Fibroblast of pulmonary artery (primary cell): ENCODE results near the gene NOS3.

Experiments used
- DNase-seq: peaks from one replicate; pipeline ENCODE4 v3.0.0-alpha.2; 2010; ENCODE audit warnings: low read depth
- H3K4me3 ChIP-seq: replicated peaks from 2 replicates; pipeline ENCODE4 v1.5.1; 2011; ENCODE audit warnings: low read depth, mild to moderate bottlenecking, control low read depth, low read length, moderate library complexity
- CTCF ChIP-seq: IDR thresholded peaks from 2 replicates; pipeline ENCODE4 v1.5.1; 2011; ENCODE audit warnings: mild to moderate bottlenecking, control low read depth, low read length, inconsistent platforms; ENCODE audit errors: missing control alignments

NOS3 gene

GRCh38 chr7:150966002-150966401, 24.8 kb upstream of the NOS3 start:
- no peak overlapping the region for H3K4me3 ChIP-seq

GRCh38 chr7:150967349-150967748, 23.5 kb upstream of the NOS3 start:
- TF ChIP-seq CTCF = no peak
- DNase-seq = no peak
- H3K4me3 ChIP-seq = no peak overlapping the region

More at GRCh38 chr7:150966002-150966401, 24.8 kb upstream of the NOS3 start:
- TF ChIP-seq CTCF = peak; percentile 14
- no peak for DNase-seq

- no peak overlapping the region for H3K4me3 ChIP-seq
- no peak for TF ChIP-seq CTCF
- no peak for DNase-seq
Observed at GRCh38 chr7:150968056-150968733, 22.6 kb upstream of the NOS3 start.

GRCh38 chr7:150968734-150969372, 22.0 kb upstream of the NOS3 start:
- DNase-seq = no peak
- TF ChIP-seq CTCF = no peak
- no peak overlapping the region for H3K4me3 ChIP-seq

GRCh38 chr7:150969475-150969874, 21.3 kb upstream of the NOS3 start:
- no peak for TF ChIP-seq CTCF
- H3K4me3 ChIP-seq = no peak overlapping the region
- no peak for DNase-seq

GRCh38 chr7:150970424-150970823, 20.4 kb upstream of the NOS3 start:
- DNase-seq = no peak
- TF ChIP-seq CTCF = no peak
- no peak overlapping the region for H3K4me3 ChIP-seq
